SK-N-SH (cell line): ENCODE data around the gene CCDC148. TPM values are rescaled to one million over a fixed set of nuclear protein-coding genes. Genes with fewer than 3 reads are reported as not detected.

Experiments
- CTCF ChIA-PET: fragments of 300-600, 350-600 bp; formaldehyde crosslinking; extraction: SDS; loops from one replicate; lab custom pipeline; 2021; lab: Yijun Ruan, JAX
- POLR2A ChIA-PET: fragments of 350-600 bp; sonication (Branson Sonifier 250); formaldehyde crosslinking; extraction: SDS; loops from one replicate; lab custom pipeline; 2020; ENCODE audit warnings: antibody characterized with exemption, inconsistent platforms; lab: Yijun Ruan, JAX
- DNase-seq: peaks from one replicate; pipeline ENCODE4 v3.0.0; 2012
- H2AFZ ChIP-seq: fragments of 200-600 bp; sonication (generic); 2 replicates; pipeline ENCODE4 v1.8.1; 2016; ENCODE audit warnings: antibody characterized with exemption, mild to moderate bottlenecking, low read depth
- H3F3A ChIP-seq: fragments of 200-600 bp; sonication (generic); replicated peaks from 2 replicates; pipeline ENCODE3; 2016; ENCODE audit warnings: antibody characterized with exemption, mild to moderate bottlenecking; ENCODE audit not compliant: insufficient read depth
- H3K27ac ChIP-seq, 2 experiments: fragments of 200-500 bp in 1 of 2; fragments of 200-600 bp in 1 of 2; sonication (Bioruptor generic) in 1 of 2; sonication (generic), shearing (Covaris generic) in 1 of 2; 2 replicates each; pipeline versions ENCODE4 v1.5.1 to v1.6.1; 2014 to 2016; ENCODE audit warnings: low read depth in 2 of 2, inconsistent platforms in 1 of 2, low read length in 1 of 2, mild to moderate bottlenecking in 1 of 2, mixed read lengths in 1 of 2
- H3K27me3 ChIP-seq: fragments of 200-600 bp; sonication (generic), shearing (Covaris generic); 2 replicates; pipeline ENCODE4 v1.6.1; 2016; ENCODE audit warnings: mixed run types; ENCODE audit not compliant: insufficient read depth
- H3K36me3 ChIP-seq, 2 experiments: fragments of 200-500 bp in 1 of 2; fragments of 200-600 bp in 1 of 2; sonication (Bioruptor generic) in 1 of 2; sonication (generic) in 1 of 2; replicated peaks in 1 of 2; 2 replicates each; pipeline versions ENCODE3 to v1.5.1; 2014 to 2016; ENCODE audit warnings: low read length in 1 of 2, mild to moderate bottlenecking in 1 of 2; ENCODE audit not compliant: insufficient read depth in 2 of 2, control insufficient read depth in 1 of 2
- H3K4me1 ChIP-seq, 2 experiments: fragments of 200-500 bp in 1 of 2; fragments of 200-600 bp in 1 of 2; sonication (Bioruptor generic) in 1 of 2; sonication (generic), shearing (Covaris generic) in 1 of 2; 2 replicates each; pipeline versions ENCODE4 v1.5.1 to v1.6.1; 2014 to 2016; ENCODE audit warnings: low read depth in 1 of 2, low read length in 1 of 2, mixed run types in 1 of 2; ENCODE audit not compliant: insufficient read depth in 2 of 2, control insufficient read depth in 1 of 2
- H3K4me2 ChIP-seq: fragments of 200-600 bp; sonication (generic), shearing (Covaris generic); 2 replicates; pipeline ENCODE4 v1.6.1; 2017; ENCODE audit warnings: mixed run types
- H3K4me3 ChIP-seq, 2 experiments: fragments of 200-500 bp in 1 of 2; fragments of 200-600 bp in 1 of 2; sonication (Bioruptor generic) in 1 of 2; sonication (generic), shearing (Covaris generic) in 1 of 2; 2 replicates each; pipeline versions ENCODE4 v1.5.1 to v1.8.1; 2014 to 2016; ENCODE audit warnings: low read depth in 2 of 2, inconsistent platforms in 1 of 2, low read length in 1 of 2, mild to moderate bottlenecking in 1 of 2, mixed read lengths in 1 of 2, moderate library complexity in 1 of 2
- H3K79me2 ChIP-seq: fragments of 200-600 bp; sonication (generic); 2 replicates; pipeline ENCODE4 v1.8.1; 2017; ENCODE audit warnings: mild to moderate bottlenecking; ENCODE audit not compliant: insufficient read depth
- H3K9ac ChIP-seq: fragments of 200-600 bp; sonication (generic); 2 replicates; pipeline ENCODE4 v1.6.1; 2017; ENCODE audit warnings: mixed run types
- H3K9me2 ChIP-seq: fragments of 200-600 bp; sonication (generic); 2 replicates; pipeline ENCODE4 v1.6.1; 2017; ENCODE audit warnings: mixed run types
- H3K9me3 ChIP-seq: fragments of 200-600 bp; sonication (generic); 2 replicates; pipeline ENCODE4 v1.6.1; 2017; ENCODE audit warnings: mixed run types, mild to moderate bottlenecking, moderate library complexity
- H4K20me1 ChIP-seq: fragments of 200-600 bp; sonication (generic); 2 replicates; pipeline ENCODE4 v1.6.1; 2017; ENCODE audit warnings: mild to moderate bottlenecking, mixed run types; ENCODE audit not compliant: insufficient read depth
- CTCF ChIP-seq: fragments of 200-600 bp; sonication (generic); IDR thresholded peaks from 2 replicates; pipeline ENCODE4 v1.6.1; 2017; ENCODE audit warnings: antibody characterized with exemption, mild to moderate bottlenecking, moderate library complexity
- ELF1 ChIP-seq: IDR thresholded peaks from 2 replicates; pipeline ENCODE4 v1.4.0; 2012
- EP300 ChIP-seq, 2 experiments: IDR thresholded peaks; 2 replicates each; pipeline versions ENCODE4 v1.4.0 to v1.6.1; 2012; ENCODE audit warnings: borderline replicate concordance in 1 of 2, low read depth in 1 of 2, low read length in 1 of 2
- FOSL2 ChIP-seq: IDR thresholded peaks from 2 replicates; pipeline ENCODE4 v1.4.0; 2012; ENCODE audit warnings: low read depth, mild to moderate bottlenecking, moderate library complexity, borderline replicate concordance
- FOXM1 ChIP-seq: IDR thresholded peaks from 2 replicates; pipeline ENCODE4 v1.4.0; 2012; ENCODE audit warnings: low read depth, mild to moderate bottlenecking
- GABPA ChIP-seq: IDR thresholded peaks from 2 replicates; pipeline ENCODE4 v1.4.0; 2012; ENCODE audit warnings: low read depth, mild to moderate bottlenecking
- IRF3 ChIP-seq: fragments of 150-350 bp; IDR thresholded peaks from 2 replicates; pipeline ENCODE4 v1.6.1; 2016; ENCODE audit warnings: mild to moderate bottlenecking, low read depth, low read length
- JUND ChIP-seq: IDR thresholded peaks from 2 replicates; pipeline ENCODE4 v1.4.0; 2012
- MAX ChIP-seq: IDR thresholded peaks from 2 replicates; pipeline ENCODE4 v1.4.0; 2012; ENCODE audit warnings: low read depth
- NFIC ChIP-seq: IDR thresholded peaks from 2 replicates; pipeline ENCODE4 v1.4.0; 2012; ENCODE audit warnings: borderline replicate concordance
- RAD21 ChIP-seq: IDR thresholded peaks from 2 replicates; pipeline ENCODE4 v1.6.1; 2012; ENCODE audit warnings: mild to moderate bottlenecking, low read length
- REST ChIP-seq: IDR thresholded peaks from 2 replicates; pipeline ENCODE4 v1.6.1; 2012; ENCODE audit warnings: mild to moderate bottlenecking, low read depth, low read length, moderate library complexity
- RFX5 ChIP-seq: IDR thresholded peaks from 2 replicates; pipeline ENCODE4 v1.6.1; 2012; ENCODE audit warnings: mild to moderate bottlenecking, improper control_type of control experiment, low read length
- SIN3A ChIP-seq: IDR thresholded peaks from 2 replicates; pipeline ENCODE4 v1.6.1; 2012; ENCODE audit warnings: low read depth, mild to moderate bottlenecking, low read length, moderate library complexity, borderline replicate concordance
- SMC3 ChIP-seq: IDR thresholded peaks from 2 replicates; pipeline ENCODE4 v1.6.1; 2012; ENCODE audit warnings: low read depth, low read length, improper control_type of control experiment
- YY1 ChIP-seq: IDR thresholded peaks from 2 replicates; pipeline ENCODE4 v1.4.0; 2012; ENCODE audit warnings: low read depth, mild to moderate bottlenecking
- ZBTB33 ChIP-seq: IDR thresholded peaks from 2 replicates; pipeline ENCODE4 v1.4.0; 2012; ENCODE audit warnings: low read depth, borderline replicate concordance
- WGBS: methylation state at CpG from one replicate; pipeline ENCODE4 v1.1.6; 2017; ENCODE audit warnings: low lambda C conversion rate; 5-methylcytosine and 5-hydroxymethylcytosine counted together
- polyA plus RNA-seq, 3 experiments: library from polyadenylated mRNA; depleted of rRNA; stranded (reverse); fragments of >200 nt; gene quantifications; 2 replicates each; pipeline ENCODE4 v1.2.3, GENCODE V29; 2012

The CCDC148 gene
- polyA plus RNA-seq, 1 of the 3 experiments (the other 2 are of a cell fraction): 0.18 TPM

- Histone ChIP-seq H3K27ac (no peak overlapping the region), H3K79me2 (no peaks in the 10 kb centered on the region)
Observed at GRCh38 chr2:158291544-158292180, 164.9 kb downstream of the CCDC148 start.

GRCh38 chr2:158290225-158290624 is 166.3 kb downstream of the CCDC148 start:
- no peak overlapping the region for H3K9ac ChIP-seq
- H3K4me2 ChIP-seq: no peak overlapping the region
- no peaks in the 10 kb centered on the region for H4K20me1 ChIP-seq
- H3K79me2 ChIP-seq: no peaks in the 10 kb centered on the region
- H3K36me3 ChIP-seq: no peaks in the 10 kb centered on the region
- no peak overlapping the region for H3K27ac ChIP-seq
- no peaks in the 10 kb centered on the region for H3K27me3 ChIP-seq
- WGBS: 53% methylated on average over 5 of the region's 5 CpGs
- no peaks in the 10 kb centered on the region for H3F3A ChIP-seq
- H3K4me1 ChIP-seq: no peaks in the 10 kb centered on the region
- CTCF ChIA-PET: no interaction called here
- H2AFZ ChIP-seq: no peak overlapping the region
- no peak for DNase-seq
- POLR2A ChIA-PET: no interaction called here
- no peaks in the 10 kb centered on the region for H3K9me3 ChIP-seq
- H3K9me2 ChIP-seq: no peaks in the 10 kb centered on the region
- no peak for TF ChIP-seq REST
- no peak for TF ChIP-seq ZBTB33
- TF ChIP-seq GABPA: no peak
- no peak for TF ChIP-seq ELF1
- TF ChIP-seq IRF3: no peak
- no peak for TF ChIP-seq SIN3A
- TF ChIP-seq NFIC: no peak
- no peak for TF ChIP-seq MAX
- TF ChIP-seq CTCF: no peak
- no peak for TF ChIP-seq SMC3
- TF ChIP-seq YY1: no peak
- H3K4me3 ChIP-seq: no peak overlapping the region

More at GRCh38 chr2:158291544-158292180, 164.9 kb downstream of the CCDC148 start:
- H3K4me3 ChIP-seq: no peak overlapping the region
- H3K4me1 ChIP-seq: no peaks in the 10 kb centered on the region
- H3K9ac ChIP-seq: no peak overlapping the region
- no peaks in the 10 kb centered on the region for H3F3A ChIP-seq
- no peaks in the 10 kb centered on the region for H3K27me3 ChIP-seq
- H3K4me2 ChIP-seq: no peak overlapping the region
- no peaks in the 10 kb centered on the region for H4K20me1 ChIP-seq
- no peaks in the 10 kb centered on the region for H3K9me3 ChIP-seq
- TF ChIP-seq JUND (no peak), FOSL2 (no peak), FOXM1 (no peak), EP300 (IDR thresholded peaks at IDR 0.05; ENCODE audit: borderline replicate concordance in 1 of 2, low read depth in 1 of 2, low read length in 1 of 2) (no peak), RFX5 (no peak), RAD21 (no peak), GABPA (no peak)
- TF ChIP-seq, all 33 proteins: peak for 0
- Histone ChIP-seq H3K9me2 (no peaks in the 10 kb centered on the region), H3K36me3 (no peaks in the 10 kb centered on the region), H2AFZ (no peak overlapping the region)
- POLR2A ChIA-PET: no interaction called here
- no peak for DNase-seq
- CTCF ChIA-PET: no interaction called here
- WGBS: 44% methylated on average over 2 of the region's 2 CpGs
